A549 treated with CORT108297 at 1 μM for 4 hours (cell line): ENCODE data around the gene ZNF502. TPM values are rescaled to one million over a fixed set of nuclear protein-coding genes. Genes with fewer than 3 reads are reported as not detected.

Source experiments
- total RNA-seq: library from RNA; stranded (reverse); fragments of 200-300 nt; extraction: Qiagen RNA extraction; gene quantifications from 5 replicates; pipeline ENCODE4 v1.2.3, GENCODE V29; 2022

Gene ZNF502
- total RNA-seq, result 1.2 to 2.2 TPM (median 1.5 TPM) in 5 replicates

GRCh38 chr3:44712455-44713075 is at the start of gene ZNF502:
TSS of gene ZNF502 (plus strand) at chr3:44712660. CDS start at chr3:44720262, 7,602 bp downstream.

GRCh38 chr3:44729384-44729910 is 17.0 kb downstream of the ZNF502 start, which contains the start of gene ZNF501:
TSS of gene ZNF501 (plus strand) at chr3:44729635. CDS start at chr3:44734422, 4,787 bp downstream.

GRCh38 chr3:44761424-44762169 is 49.1 kb downstream of the ZNF502 start, which contains the start of the genes KIAA1143 and KIF15:
TSS of gene KIAA1143 (minus strand) at chr3:44761619. CDS start at chr3:44761602, 17 bp downstream.
TSS of gene KIF15 (plus strand) at chr3:44761794. CDS start at chr3:44761866, 72 bp downstream.

Other genes starting within 250 kb of the ZNF502 start
- gene ZNF445, start 235.0 kb upstream of the ZNF502 start, total RNA-seq, result 2.2 to 2.7 TPM (median 2.5 TPM) in 5 replicates
- not detected in 5 replicates for gene ZKSCAN7, start 157.5 kb upstream of the ZNF502 start, total RNA-seq
- not detected in 5 replicates for gene ZNF660, start 127.7 kb upstream of the ZNF502 start, total RNA-seq
- gene ZNF197, start 87.6 kb upstream of the ZNF502 start, total RNA-seq, result 1.2 to 2.0 TPM (median 1.8 TPM) in 5 replicates
- gene ZNF35, start 63.9 kb upstream of the ZNF502 start, total RNA-seq, result 4.5 to 6.0 TPM (median 5.4 TPM) in 5 replicates
- gene ZNF501, start 17.0 kb downstream of the ZNF502 start, total RNA-seq, result not detected in 5 replicates
- gene KIAA1143, start 49.0 kb downstream of the ZNF502 start, total RNA-seq, result 11.1 to 15.6 TPM (median 14.7 TPM) in 5 replicates
- gene KIF15, start 49.1 kb downstream of the ZNF502 start, total RNA-seq, result 7.3 to 13.8 TPM (median 8.1 TPM) in 5 replicates
- gene TMEM42, start 149.3 kb downstream of the ZNF502 start, total RNA-seq, result 6.7 to 11.9 TPM (median 10.4 TPM) in 5 replicates
- 0.03 to 0.10 TPM (median 0.04 TPM) in 5 replicates for gene TGM4, start 161.9 kb downstream of the ZNF502 start, total RNA-seq